ENCODE results near the gene TDRKH.

The TDRKH gene

GRCh38 chr1:151814971-151815545 lies 24.8 kb upstream of the TDRKH start:
- TF ChIP-seq ZNF274 (IDR thresholded peaks at IDR 0.05; ENCODE audit: low read depth, low read length): no peak
- no peak overlapping the region for H3K4me3 ChIP-seq (ENCODE audit: low read length)

GRCh38 chr1:151814426-151814825 lies 24.1 kb upstream of the TDRKH start:
- no peak for TF ChIP-seq ZNF274 (IDR thresholded peaks at IDR 0.05; ENCODE audit: low read depth, low read length)

GRCh38 chr1:151813271-151813977 lies 23.1 kb upstream of the TDRKH start:
- H3K4me3 ChIP-seq (ENCODE audit: low read length): no peak overlapping the region
- TF ChIP-seq ZNF274 (IDR thresholded peaks at IDR 0.05; ENCODE audit: low read depth, low read length): no peak

More at GRCh38 chr1:151814426-151814825, 24.1 kb upstream of the TDRKH start:
- no peak overlapping the region for H3K4me3 ChIP-seq (ENCODE audit: low read length)

- H3K4me3 ChIP-seq (ENCODE audit: low read length): no peak overlapping the region
- TF ChIP-seq ZNF274 (IDR thresholded peaks at IDR 0.05; ENCODE audit: low read depth, low read length): no peak
Measured at GRCh38 chr1:151811181-151811580, 20.9 kb upstream of the TDRKH start.

GRCh38 chr1:151809985-151810556 lies 19.8 kb upstream of the TDRKH start:
- no peak for TF ChIP-seq ZNF274 (IDR thresholded peaks at IDR 0.05; ENCODE audit: low read depth, low read length)
- H3K4me3 ChIP-seq (ENCODE audit: low read length): no peak overlapping the region

- no peak overlapping the region for H3K4me3 ChIP-seq (ENCODE audit: low read length)
- no peak for TF ChIP-seq ZNF274 (IDR thresholded peaks at IDR 0.05; ENCODE audit: low read depth, low read length)
Measured at GRCh38 chr1:151809290-151809984, 19.1 kb upstream of the TDRKH start.

- no peak overlapping the region for H3K4me3 ChIP-seq (ENCODE audit: low read length)
- TF ChIP-seq ZNF274 (IDR thresholded peaks at IDR 0.05; ENCODE audit: low read depth, low read length): no peak
Measured at GRCh38 chr1:151807766-151808165, 17.5 kb upstream of the TDRKH start.

- TF ChIP-seq ZNF274 (IDR thresholded peaks at IDR 0.05; ENCODE audit: low read depth, low read length): no peak
- no peak overlapping the region for H3K4me3 ChIP-seq (ENCODE audit: low read length)
Measured at GRCh38 chr1:151807131-151807530, 16.8 kb upstream of the TDRKH start.

- H3K4me3 ChIP-seq (ENCODE audit: low read length): no peak overlapping the region
- TF ChIP-seq ZNF274 (IDR thresholded peaks at IDR 0.05; ENCODE audit: low read depth, low read length): no peak
Measured at GRCh38 chr1:151806170-151806569, 15.9 kb upstream of the TDRKH start.

- H3K4me3 ChIP-seq (ENCODE audit: low read length): no peak within 1 kb of the TSS
- no peak for TF ChIP-seq ZNF274 (IDR thresholded peaks at IDR 0.05; ENCODE audit: low read depth, low read length)
Measured at GRCh38 chr1:151805066-151805820, 14.9 kb upstream of the TDRKH start, which contains the start of gene LINGO4. LINGO4 (minus strand) TSS chr1:151805419; CDS start chr1:151802704, 2,715 bp downstream.

GRCh38 chr1:151803915-151804314 lies 13.6 kb upstream of the TDRKH start:
- no peak overlapping the region for H3K4me3 ChIP-seq (ENCODE audit: low read length)
- no peak for TF ChIP-seq ZNF274 (IDR thresholded peaks at IDR 0.05; ENCODE audit: low read depth, low read length)

GRCh38 chr1:151803164-151803563 lies 12.9 kb upstream of the TDRKH start:
- no peak for TF ChIP-seq ZNF274 (IDR thresholded peaks at IDR 0.05; ENCODE audit: low read depth, low read length)
- no peak overlapping the region for H3K4me3 ChIP-seq (ENCODE audit: low read length)

GRCh38 chr1:151802372-151802771 lies 12.1 kb upstream of the TDRKH start:
- TF ChIP-seq ZNF274 (IDR thresholded peaks at IDR 0.05; ENCODE audit: low read depth, low read length): no peak
- no peak overlapping the region for H3K4me3 ChIP-seq (ENCODE audit: low read length)

- TF ChIP-seq ZNF274 (IDR thresholded peaks at IDR 0.05; ENCODE audit: low read depth, low read length): no peak
- H3K4me3 ChIP-seq (ENCODE audit: low read length): no peak overlapping the region
Measured at GRCh38 chr1:151801846-151802245, 11.5 kb upstream of the TDRKH start.

Data from GM08714 (cell line).